Measurements from ENCODE around the gene MEGF10. TPM values are rescaled to one million over a fixed set of nuclear protein-coding genes. Genes with fewer than 3 reads are reported as not detected.

Gene MEGF10
- total and polyA plus RNA-seq, 2 of the 8 experiments (the other 6 are each of a cell fraction or from before 2014, with no cell fraction given), result 38.2 to 53.1 TPM

- POLR2A ChIA-PET (ENCODE audit: partially characterized antibody), result no interaction called here
- H2AFZ ChIP-seq (ENCODE audit: low read length), result no peak overlapping the region
- no peak overlapping the region for H2BK120ac ChIP-seq (replicated peaks; ENCODE audit: low read depth, low read length)
- no peak overlapping the region for H3K4ac ChIP-seq (replicated peaks; ENCODE audit: insufficient read length, low read depth, low read length)
- H3K18ac ChIP-seq (ENCODE audit: extremely low read depth, low read length), result no peak overlapping the region
- no peaks in the 10 kb centered on the region for H4K20me1 ChIP-seq (replicated peaks in 1 of 2; ENCODE audit: control insufficient read depth in 1 of 2, insufficient read depth in 2 of 2, low read length in 2 of 2)
- H3K23me2 ChIP-seq (ENCODE audit: low read depth, low read length), result no peaks in the 10 kb centered on the region
- H2BK12ac ChIP-seq (ENCODE audit: low read depth, low read length), result no peak overlapping the region
- H3K4me2 ChIP-seq (ENCODE audit: insufficient read depth in 1 of 2, low read depth in 2 of 2, low read length in 2 of 2), result no peak overlapping the region
- no peak overlapping the region for H4K8ac ChIP-seq (ENCODE audit: extremely low read depth, insufficient read depth, low read length)
- H3K4me3 ChIP-seq (ENCODE audit: extremely low read depth in 1 of 4, insufficient read depth in 2 of 4, low read depth in 3 of 4, low read length in 4 of 4), result no peak overlapping the region
- H3K36me3 ChIP-seq (ENCODE audit: control insufficient read depth in 2 of 4, insufficient read depth in 4 of 4, low read length in 3 of 4), result peaks cover 0 to 20% (median 5%) of the 10 kb centered on the region in 4 experiments; a peak in 5 of 8 replicates
- H2AK5ac ChIP-seq (ENCODE audit: low read depth, low read length), result no peak overlapping the region
- no peaks in the 10 kb centered on the region for H3K4me1 ChIP-seq (replicated peaks in 1 of 4; ENCODE audit: control insufficient read depth in 3 of 4, insufficient read depth in 4 of 4, low read length in 3 of 4)
- H4K91ac ChIP-seq (replicated peaks; ENCODE audit: insufficient read length, low read length), result no peak overlapping the region
- H2BK5ac ChIP-seq (ENCODE audit: low read depth, low read length), result no peak overlapping the region
- H2BK20ac ChIP-seq (ENCODE audit: low read length), result no peak overlapping the region
- no peak overlapping the region for H4K5ac ChIP-seq (ENCODE audit: insufficient read length, low read depth, low read length)
- H3K14ac ChIP-seq (ENCODE audit: insufficient read length), result no peak overlapping the region
- 90% methylated on average over 2 of the region's 2 CpGs; no CpG with 5 or more reads in 1 of the 2 experiments for WGBS, 2 experiments (ENCODE audit: extremely low coverage in 1 of 2, insufficient coverage in 1 of 2, insufficient read length in 1 of 2, insufficient replicate concordance in 2 of 2, low coverage in 1 of 2, low lambda C conversion rate in 2 of 2, missing lambda C conversion rate in 1 of 2)
- H3K9me3 ChIP-seq (ENCODE audit: insufficient read depth in 2 of 2, low read depth in 1 of 2, low read length in 1 of 2), result peaks cover 0 to 2% of the 10 kb centered on the region in 2 experiments; a peak in 1 of 4 replicates
- no peaks in the 10 kb centered on the region for H3K79me1 ChIP-seq (ENCODE audit: low read depth, low read length)
- H3K27me3 ChIP-seq (replicated peaks in 1 of 4; ENCODE audit: control insufficient read depth in 3 of 4, extremely low read depth in 1 of 4, insufficient read depth in 3 of 4, low read length in 3 of 4), result no peaks in the 10 kb centered on the region
- H3K27ac ChIP-seq (ENCODE audit: low read depth, low read length), result no peak overlapping the region
- DNase-seq (ENCODE audit: low read depth in 1 of 2, low spot score in 2 of 2) (no peak), FAIRE-seq (no peak)
- H3K9ac ChIP-seq (replicated peaks in 1 of 4; ENCODE audit: extremely low read depth in 1 of 4, low read depth in 3 of 4, low read length in 3 of 4), result no peak overlapping the region
- no peaks in the 10 kb centered on the region for H3K79me2 ChIP-seq (ENCODE audit: control insufficient read depth in 1 of 2, insufficient read depth in 2 of 2, low read length in 2 of 2)
- H3K56ac ChIP-seq (replicated peaks; ENCODE audit: insufficient read length, low read depth, low read length), result no peak overlapping the region
- H2BK15ac ChIP-seq (ENCODE audit: low read length), result no peak overlapping the region
- CTCF ChIA-PET (ENCODE audit: partially characterized antibody), result no interaction called here
- no peak overlapping the region for H3K23ac ChIP-seq (ENCODE audit: insufficient read length)
- TF ChIP-seq KDM4A (IDR thresholded peaks at IDR 0.05; ENCODE audit: low read depth, low read length, severe bottlenecking), result no peak
- TF ChIP-seq FOSL1 (IDR thresholded peaks at IDR 0.05; ENCODE audit: insufficient read depth, low read depth, low read length), result no peak
Observed at GRCh38 chr5:127426661-127427060, 136.1 kb downstream of the MEGF10 start.

All from H1 (cell line).